Adrenal gland (tissue), 19 donors: ENCODE data around the gene UNC5CL. TPM values are rescaled to one million over a fixed set of nuclear protein-coding genes. Genes with fewer than 3 reads are reported as not detected.

Source experiments
- DNase-seq, 7 donors: peaks; one replicate each; pipeline ENCODE4 v3.0.0-alpha.2; 2019 to 2020
- H3K27ac ChIP-seq, 5 donors: fragments of 200-600 bp; sonication (generic) in 4 of 5; 1 replicate in 3 of 5; 2 replicates in 2 of 5; pipeline versions ENCODE4 v1.5.1 to v1.8.0; 2016 to 2020; ENCODE audit warnings: mild to moderate bottlenecking in 1 of 5
- H3K27me3 ChIP-seq: fragments of 200-600 bp; 2 replicates; pipeline ENCODE4 v1.8.0; 2021
- H3K36me3 ChIP-seq, 2 donors: fragments of 200-600 bp; replicated peaks in 1 of 2; 1 replicate in 1 of 2; 2 replicates in 1 of 2; pipeline versions ENCODE4 v1.5.1 to v1.8.0; 2018 to 2022
- H3K4me1 ChIP-seq, 2 donors: fragments of 200-600 bp; replicated peaks in 1 of 2; 1 replicate in 1 of 2; 2 replicates in 1 of 2; pipeline versions ENCODE4 v1.5.1 to v1.8.0; 2018 to 2021
- H3K4me3 ChIP-seq, 4 donors: fragments of 200-600 bp; sonication (generic) in 3 of 4; one replicate each; pipeline ENCODE4 v1.5.1; 2016 to 2018
- H3K9me3 ChIP-seq, 3 donors: fragments of 200-600 bp; sonication (generic) in 1 of 3; replicated peaks in 1 of 3; 1 replicate in 2 of 3; 2 replicates in 1 of 3; pipeline versions ENCODE4 v1.5.1 to v1.8.0; 2016 to 2021
- POLR2A ChIP-seq, 2 donors: fragments of 450-650 bp; IDR thresholded peaks; one replicate each; pipeline ENCODE4 v1.6.1; 2017; ENCODE audit warnings: antibody characterized with exemption in 2 of 2, mild to moderate bottlenecking in 2 of 2, moderate library complexity in 1 of 2
- WGBS, 4 donors: extraction: QIAGEN DNeasy Blood & Tissue Kit in 2 of 4; methylation state at CpG; one replicate each; pipeline versions ENCODE4 v1.1.5 to v1.1.7; 2013 to 2017; 5-methylcytosine and 5-hydroxymethylcytosine counted together
- intact Hi-C, 2 donors: fragments of 100-400 bp; cut with DNase I; formaldehyde crosslinking; loops; one replicate each; pipeline versions ENCODE4 v1.14.1 to v1.15.0; 2022 to 2023
- long read RNA-seq, 10 donors: library from polyadenylated mRNA in 3 of 10; unstranded in 2 of 10; stranded (forward) in 1 of 10; transcript quantifications; one replicate each; pipeline ENCODE4 v2.0.0 and lab custom pipeline, GENCODE V29; 2021 to 2026
- polyA plus RNA-seq, 3 donors: library from polyadenylated mRNA; stranded (reverse); fragments of 200-250 nt in 2 of 3; fragments of 350-450 nt in 1 of 3; fragmentation: Illumina TruSeq in 1 of 3; extraction: RNeasy Lipid Tissue Mini Kit (QIAGEN cat#74804) in 1 of 3; gene quantifications; one replicate each; pipeline ENCODE4 v1.2.3, GENCODE V29; 2013 to 2014
- total RNA-seq, 9 donors: library from RNA; depleted of rRNA in 4 of 9; stranded (reverse); fragments of >200 nt in 4 of 9; fragments of 120-200 nt in 1 of 9; fragmentation: NEBNext Ultra II Directional in 1 of 9; extraction: Animal tissue kit (Norgen Biotek cat#: 25700) in 1 of 9; gene quantifications; one replicate each; pipeline versions ENCODE4 v1.1.0 to v1.2.4, GENCODE V29; 2013 to 2023
- TF ChIP-seq, protein P1 (sequence below), 6 experiments: fragments of 450-650 bp in 4 of 6; fragments of 200-600 bp in 2 of 6; sonication (generic) in 1 of 6; IDR thresholded peaks; 1 replicate in 5 of 6; 2 replicates in 1 of 6; pipeline versions ENCODE4 v1.5.1 to v1.8.0; 2016 to 2021; ENCODE audit warnings: antibody characterized with exemption in 6 of 6, mild to moderate bottlenecking in 2 of 6, moderate library complexity in 1 of 6
- donor health status: healthy with polysubstance abuse.
- donor health status: Bipolar disorder and iron deficiency.
- donor health status: DM: yes; HTN: yes; CAD: no.
- donor health status: DM: no; HTN: no; CAD: no.
- donor health status: DM: no; HTN: no; CAD: no.
- donor health status: DM: yes; HTN: yes; CAD: no.

Gene UNC5CL, protein sequence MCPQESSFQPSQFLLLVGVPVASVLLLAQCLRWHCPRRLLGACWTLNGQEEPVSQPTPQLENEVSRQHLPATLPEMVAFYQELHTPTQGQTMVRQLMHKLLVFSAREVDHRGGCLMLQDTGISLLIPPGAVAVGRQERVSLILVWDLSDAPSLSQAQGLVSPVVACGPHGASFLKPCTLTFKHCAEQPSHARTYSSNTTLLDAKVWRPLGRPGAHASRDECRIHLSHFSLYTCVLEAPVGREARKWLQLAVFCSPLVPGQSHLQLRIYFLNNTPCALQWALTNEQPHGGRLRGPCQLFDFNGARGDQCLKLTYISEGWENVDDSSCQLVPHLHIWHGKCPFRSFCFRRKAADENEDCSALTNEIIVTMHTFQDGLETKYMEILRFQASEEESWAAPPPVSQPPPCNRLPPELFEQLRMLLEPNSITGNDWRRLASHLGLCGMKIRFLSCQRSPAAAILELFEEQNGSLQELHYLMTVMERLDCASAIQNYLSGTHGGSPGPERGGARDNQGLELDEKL
- 1 to 10 TPM in 4 of 9 donors, under 1 TPM in 5; 0.52 to 1.2 (median 0.65) TPM for total RNA-seq
- 1 to 10 TPM in 2 of 3 donors, under 1 TPM in 1; 0.20 to 1.6 (median 1.2) TPM for polyA plus RNA-seq
- long read RNA-seq, donor 1, result 0 reads
- long read RNA-seq, donor 2, result 0 reads
- long read RNA-seq, donor 3, result 0 reads
- long read RNA-seq, donor 4, result 0 reads
- long read RNA-seq, donor 5, partial matches to known transcripts, result 0 of 2 reads
- long read RNA-seq, donor 5, other reads (novel, unspliced or antisense), result 2 of 2 reads
- long read RNA-seq, donor 6, result 0 reads
- long read RNA-seq, donor 7, result 0 reads
- long read RNA-seq, donor 8, result 0 reads
- long read RNA-seq, donor 9, partial matches to known transcripts, result 0 of 1 reads
- long read RNA-seq, donor 9, other reads (novel, unspliced or antisense), result 0 of 1 reads
- long read RNA-seq, donor 10, result 0 reads

DNA sequence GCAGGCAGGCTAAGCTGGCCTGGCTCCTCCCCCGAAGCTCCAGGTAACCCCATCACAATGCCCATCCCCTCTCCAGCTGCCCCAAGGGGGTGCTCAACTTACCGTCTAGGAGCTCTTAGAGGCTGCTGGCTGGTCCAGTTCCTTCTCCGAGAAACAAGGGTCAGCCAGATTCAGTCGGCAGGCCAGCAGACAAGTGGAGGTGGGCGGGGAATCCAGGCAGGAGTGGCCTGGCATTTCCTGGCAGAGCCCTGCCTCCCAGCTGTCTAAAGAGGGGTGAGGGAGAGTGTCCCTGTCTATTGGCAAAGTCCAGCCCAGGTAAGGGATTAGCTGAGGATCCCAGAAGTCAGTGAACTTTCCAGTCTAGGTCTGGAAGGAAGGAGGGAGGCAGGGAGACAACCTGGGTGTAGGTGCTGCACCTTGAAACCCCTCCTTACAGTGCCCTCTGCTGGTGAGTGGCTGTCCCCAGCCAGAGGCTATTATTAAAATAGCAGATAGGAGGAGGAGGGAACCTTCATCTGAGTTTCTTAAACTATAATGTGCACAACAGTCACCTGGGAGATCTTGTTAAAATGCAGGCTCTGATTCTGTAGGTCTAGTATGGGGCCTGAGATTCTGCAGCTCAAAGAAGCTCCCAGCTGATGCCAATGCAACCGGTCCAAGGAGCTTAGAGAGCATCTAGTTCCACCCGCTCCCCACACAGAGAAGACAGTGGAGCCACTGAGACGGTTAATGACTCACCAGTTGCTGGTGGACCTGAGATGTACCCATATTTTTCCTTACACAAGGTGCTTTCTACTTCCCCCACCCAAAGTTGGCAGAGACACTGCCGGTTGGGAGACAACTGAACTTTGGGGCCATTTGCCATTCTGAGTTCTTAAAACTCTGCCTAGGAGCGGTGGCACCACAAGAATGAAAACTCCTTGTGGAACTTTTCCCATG is at the start of gene UNC5CL:
UNC5CL (minus strand) TSS at position 162 of the 939 bp plus-strand sequence. CDS start 4,147 bp downstream, outside the sequence.
- H3K4me1 ChIP-seq, result no peaks in the 10 kb centered on the region
- intact Hi-C loops, result no loop called here
- H3K4me3 ChIP-seq, result no peak within 1 kb of the TSS
- no peak within 1 kb of the TSS for H3K27ac ChIP-seq
- H3K36me3 ChIP-seq, result no peaks in the 10 kb centered on the region
- no peaks in the 10 kb centered on the region for H3K9me3 ChIP-seq
- no peaks in the 10 kb centered on the region for H3K27me3 ChIP-seq
- DNase-seq, result peak; percentile 33 to 62 (median 48)
- WGBS, 4 donors, result 73 to 97% (median 75%) methylated on average over 6 to 10 of the region's 10 CpGs
- TF ChIP-seq POLR2A (IDR thresholded peaks at IDR 0.05), result no peak
- TF ChIP-seq, protein P1, sequence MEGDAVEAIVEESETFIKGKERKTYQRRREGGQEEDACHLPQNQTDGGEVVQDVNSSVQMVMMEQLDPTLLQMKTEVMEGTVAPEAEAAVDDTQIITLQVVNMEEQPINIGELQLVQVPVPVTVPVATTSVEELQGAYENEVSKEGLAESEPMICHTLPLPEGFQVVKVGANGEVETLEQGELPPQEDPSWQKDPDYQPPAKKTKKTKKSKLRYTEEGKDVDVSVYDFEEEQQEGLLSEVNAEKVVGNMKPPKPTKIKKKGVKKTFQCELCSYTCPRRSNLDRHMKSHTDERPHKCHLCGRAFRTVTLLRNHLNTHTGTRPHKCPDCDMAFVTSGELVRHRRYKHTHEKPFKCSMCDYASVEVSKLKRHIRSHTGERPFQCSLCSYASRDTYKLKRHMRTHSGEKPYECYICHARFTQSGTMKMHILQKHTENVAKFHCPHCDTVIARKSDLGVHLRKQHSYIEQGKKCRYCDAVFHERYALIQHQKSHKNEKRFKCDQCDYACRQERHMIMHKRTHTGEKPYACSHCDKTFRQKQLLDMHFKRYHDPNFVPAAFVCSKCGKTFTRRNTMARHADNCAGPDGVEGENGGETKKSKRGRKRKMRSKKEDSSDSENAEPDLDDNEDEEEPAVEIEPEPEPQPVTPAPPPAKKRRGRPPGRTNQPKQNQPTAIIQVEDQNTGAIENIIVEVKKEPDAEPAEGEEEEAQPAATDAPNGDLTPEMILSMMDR (IDR thresholded peaks at IDR 0.05), result peak; percentile 40 to 61 (median 54)

DNA sequence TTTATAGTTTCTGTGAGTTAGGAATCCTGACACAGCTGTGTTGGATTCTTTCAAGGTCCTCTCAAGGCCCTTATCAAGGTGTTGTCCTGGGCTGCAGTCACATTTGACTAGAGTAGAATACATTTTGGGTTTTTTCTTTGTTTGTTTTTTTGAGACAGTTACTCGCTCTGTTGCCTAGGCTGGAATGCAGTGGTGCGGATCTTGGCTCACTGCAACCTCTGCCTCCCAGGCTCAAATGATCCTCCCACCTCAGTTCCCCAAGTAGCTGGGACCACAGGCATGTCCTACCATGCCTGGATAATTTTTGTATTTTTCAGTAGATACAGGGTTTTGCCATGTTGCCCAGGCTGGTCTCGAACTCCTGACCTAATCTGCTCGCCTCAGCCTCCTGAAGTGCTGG is 49.4 kb upstream of the UNC5CL start:
- no peaks in the 10 kb centered on the region for H3K4me1 ChIP-seq
- WGBS, 4 donors, result 93 to 97% (median 95%) methylated on average over 4 of the region's 4 CpGs
- DNase-seq, result no peak
- no peaks in the 10 kb centered on the region for H3K27me3 ChIP-seq
- intact Hi-C loops, result no loop called here
- no peaks in the 10 kb centered on the region for H3K9me3 ChIP-seq
- no peak for TF ChIP-seq POLR2A (IDR thresholded peaks at IDR 0.05)
- TF ChIP-seq, protein P1 (IDR thresholded peaks at IDR 0.05), result no peak
- peaks cover 0 to 67% of the 10 kb centered on the region in 2 donors for H3K36me3 ChIP-seq
- H3K27ac ChIP-seq, result no peak overlapping the region
- no peak overlapping the region for H3K4me3 ChIP-seq

DNA sequence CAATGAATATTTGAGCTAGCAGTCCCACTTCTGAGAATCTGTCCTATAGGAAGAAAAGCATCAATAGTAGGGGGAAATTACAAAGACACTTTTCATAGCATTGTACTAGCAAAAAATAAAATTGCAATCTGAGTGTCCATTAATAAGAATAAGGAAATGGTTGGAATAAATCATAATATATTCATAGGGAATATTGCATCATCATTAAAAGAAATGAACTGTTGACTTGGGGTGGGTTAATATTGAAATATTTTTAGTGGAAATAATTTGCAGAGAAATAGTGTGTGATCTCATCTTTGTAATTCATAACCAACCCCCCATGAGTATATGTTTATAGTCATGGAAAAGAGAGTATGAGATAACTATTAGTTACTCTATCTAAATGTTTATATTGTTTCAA is 46.2 kb upstream of the UNC5CL start:
- no peaks in the 10 kb centered on the region for H3K4me1 ChIP-seq
- H3K27ac ChIP-seq, result no peak overlapping the region
- no peak overlapping the region for H3K4me3 ChIP-seq
- H3K36me3 ChIP-seq, result peaks cover 0 to 59% of the 10 kb centered on the region in 2 donors
- no peaks in the 10 kb centered on the region for H3K27me3 ChIP-seq
- H3K9me3 ChIP-seq, result no peaks in the 10 kb centered on the region
- intact Hi-C loops, result no loop called here
- TF ChIP-seq POLR2A (IDR thresholded peaks at IDR 0.05), result no peak
- TF ChIP-seq, protein P1 (IDR thresholded peaks at IDR 0.05), result no peak
- DNase-seq, result no peak
